Fibroblast of the aortic adventitia (primary cell): ENCODE data around the gene DNM2. TPM values are rescaled to one million over a fixed set of nuclear protein-coding genes. Genes with fewer than 3 reads are reported as not detected.
A peak's percentile ranks its signal among the peaks of the same experiment; 100 is the strongest.

Experiments
- DNase-seq: peaks from one replicate; pipeline ENCODE4 v3.0.0-alpha.2; 2010; ENCODE audit warnings: low read depth
- H3K4me3 ChIP-seq: 2 replicates; pipeline ENCODE4 v1.5.1; 2011; ENCODE audit warnings: low read depth, mild to moderate bottlenecking, control low read depth, low read length, moderate library complexity
- total RNA-seq: library from RNA; depleted of rRNA; stranded (reverse); fragments of >200 nt; gene quantifications from 2 replicates; pipeline ENCODE4 v1.2.3, GENCODE V29; 2012; ENCODE audit warnings: low replicate concordance
- TF ChIP-seq, protein P1 (sequence below): IDR thresholded peaks from 2 replicates; pipeline ENCODE4 v1.5.1; 2011; ENCODE audit warnings: mild to moderate bottlenecking, low read length, control low read depth, inconsistent platforms; ENCODE audit not compliant: insufficient read depth

Gene DNM2
- total RNA-seq, 1 donor: 83.2 TPM

DNA sequence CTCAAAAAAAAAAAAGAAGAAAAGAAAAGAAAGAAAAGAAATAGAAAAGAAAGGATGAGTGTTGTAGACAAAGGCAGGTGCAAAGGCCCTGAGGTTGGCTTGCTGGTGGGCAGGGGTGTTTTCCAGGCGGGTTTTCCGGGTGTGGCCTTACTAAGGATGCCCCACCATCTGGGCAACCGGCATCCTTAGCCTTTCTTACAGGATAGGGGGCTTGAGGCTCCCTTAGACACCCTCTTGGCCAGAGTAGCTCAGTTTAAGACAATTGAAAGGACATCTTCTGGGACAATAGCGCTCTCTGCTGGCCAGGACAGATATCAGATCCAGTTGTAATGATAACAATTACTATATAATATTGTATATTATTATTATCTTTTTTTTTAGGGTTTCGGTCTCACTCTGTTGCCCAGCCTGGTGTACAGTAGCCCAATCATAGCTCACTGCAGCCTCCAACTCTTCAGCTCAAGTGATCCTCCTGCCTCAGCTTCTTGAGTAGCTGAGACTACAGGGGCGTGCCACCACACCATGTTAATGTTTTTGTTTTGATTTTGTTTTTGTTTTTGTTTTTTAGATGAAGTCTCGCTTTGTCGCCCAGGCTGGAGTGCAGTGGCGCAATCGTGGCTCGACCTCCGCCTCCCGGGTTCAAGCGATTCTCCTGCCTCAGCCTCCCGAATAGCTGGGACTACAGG, 18.1 kb upstream of the DNM2 start:
- no peak overlapping the region for H3K4me3 ChIP-seq
- TF ChIP-seq, protein P1, sequence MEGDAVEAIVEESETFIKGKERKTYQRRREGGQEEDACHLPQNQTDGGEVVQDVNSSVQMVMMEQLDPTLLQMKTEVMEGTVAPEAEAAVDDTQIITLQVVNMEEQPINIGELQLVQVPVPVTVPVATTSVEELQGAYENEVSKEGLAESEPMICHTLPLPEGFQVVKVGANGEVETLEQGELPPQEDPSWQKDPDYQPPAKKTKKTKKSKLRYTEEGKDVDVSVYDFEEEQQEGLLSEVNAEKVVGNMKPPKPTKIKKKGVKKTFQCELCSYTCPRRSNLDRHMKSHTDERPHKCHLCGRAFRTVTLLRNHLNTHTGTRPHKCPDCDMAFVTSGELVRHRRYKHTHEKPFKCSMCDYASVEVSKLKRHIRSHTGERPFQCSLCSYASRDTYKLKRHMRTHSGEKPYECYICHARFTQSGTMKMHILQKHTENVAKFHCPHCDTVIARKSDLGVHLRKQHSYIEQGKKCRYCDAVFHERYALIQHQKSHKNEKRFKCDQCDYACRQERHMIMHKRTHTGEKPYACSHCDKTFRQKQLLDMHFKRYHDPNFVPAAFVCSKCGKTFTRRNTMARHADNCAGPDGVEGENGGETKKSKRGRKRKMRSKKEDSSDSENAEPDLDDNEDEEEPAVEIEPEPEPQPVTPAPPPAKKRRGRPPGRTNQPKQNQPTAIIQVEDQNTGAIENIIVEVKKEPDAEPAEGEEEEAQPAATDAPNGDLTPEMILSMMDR: peak; percentile 65
- DNase-seq: peak; percentile 74

DNA sequence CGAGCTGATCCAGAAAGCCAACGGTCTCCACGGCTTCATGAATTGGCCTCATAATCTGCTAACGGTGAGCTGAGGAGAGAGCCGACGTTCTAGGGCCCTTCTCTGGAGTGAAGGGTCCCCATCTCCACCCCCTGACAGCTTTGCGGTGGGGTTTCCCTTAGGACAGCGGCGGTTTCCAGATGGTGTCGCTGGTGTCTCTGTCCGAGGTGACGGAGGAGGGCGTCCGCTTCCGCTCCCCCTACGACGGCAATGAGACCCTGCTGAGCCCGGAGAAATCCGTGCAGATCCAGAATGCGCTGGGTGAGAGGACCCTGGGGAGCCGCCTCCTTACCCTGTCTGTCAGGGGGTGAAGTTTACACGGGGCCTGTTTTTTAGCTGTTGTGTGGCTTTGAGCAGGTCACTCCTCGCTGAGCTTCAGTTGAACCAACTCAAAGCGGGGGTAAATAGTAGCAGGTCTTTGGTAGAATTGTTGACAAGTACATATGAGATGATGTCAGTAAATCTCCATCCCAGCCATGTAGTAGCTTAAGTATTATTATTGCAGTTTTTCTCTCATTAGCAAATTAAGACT, 15.8 kb upstream of the DNM2 start:
- no peak for DNase-seq
- TF ChIP-seq, protein P1: no peak

GRCh38 chr19:10706990-10707389, 10.9 kb upstream of the DNM2 start:
- no peak overlapping the region for H3K4me3 ChIP-seq
- TF ChIP-seq, protein P1: no peak
- DNase-seq: no peak

More for the DNA sequence above, 15.8 kb upstream of the DNM2 start:
- peak overlapping the region; percentile 99 for H3K4me3 ChIP-seq

DNA sequence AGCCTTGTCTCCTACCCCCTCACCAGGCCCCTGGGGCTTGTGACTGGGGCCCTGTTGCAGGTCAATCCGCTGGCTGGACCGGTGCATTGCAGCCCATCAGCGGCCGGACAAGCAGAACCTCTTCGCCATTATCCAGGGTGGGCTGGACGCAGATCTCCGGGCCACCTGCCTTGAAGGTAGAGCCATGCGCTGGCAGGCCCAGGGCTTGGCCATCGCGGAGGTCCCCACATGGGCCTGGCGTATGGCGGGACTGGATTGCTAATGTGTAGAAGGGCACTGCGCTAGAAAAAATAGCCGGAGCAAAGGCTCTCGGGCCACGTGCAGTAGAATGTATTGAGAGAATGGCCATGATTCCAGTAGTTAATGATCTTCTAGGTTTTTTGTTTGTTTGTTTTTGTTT, 10.4 kb upstream of the DNM2 start:
- no peak overlapping the region for H3K4me3 ChIP-seq
- DNase-seq: no peak
- TF ChIP-seq, protein P1: no peak

DNA sequence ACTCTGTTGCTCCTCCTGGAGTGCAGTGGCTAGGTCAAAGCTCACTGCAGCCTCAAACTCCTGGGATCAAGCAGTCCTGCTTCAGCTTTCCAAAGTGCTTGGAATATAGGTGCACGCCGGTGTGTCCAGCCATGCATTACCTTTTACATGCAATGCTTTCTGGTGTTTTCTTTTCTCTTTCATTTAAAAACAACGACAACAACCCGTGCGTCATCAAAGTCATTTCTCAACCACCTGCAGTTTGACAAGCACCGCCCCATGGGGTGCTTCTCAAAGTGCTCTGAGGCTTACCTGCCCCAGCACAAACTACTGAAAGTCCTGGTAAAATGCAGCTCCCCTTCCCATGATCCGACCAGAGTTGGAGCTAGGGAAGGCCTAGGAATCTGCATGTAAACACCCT, 9.6 kb upstream of the DNM2 start:
- TF ChIP-seq, protein P1: no peak
- no peak for DNase-seq
- H3K4me3 ChIP-seq: no peak overlapping the region

DNA sequence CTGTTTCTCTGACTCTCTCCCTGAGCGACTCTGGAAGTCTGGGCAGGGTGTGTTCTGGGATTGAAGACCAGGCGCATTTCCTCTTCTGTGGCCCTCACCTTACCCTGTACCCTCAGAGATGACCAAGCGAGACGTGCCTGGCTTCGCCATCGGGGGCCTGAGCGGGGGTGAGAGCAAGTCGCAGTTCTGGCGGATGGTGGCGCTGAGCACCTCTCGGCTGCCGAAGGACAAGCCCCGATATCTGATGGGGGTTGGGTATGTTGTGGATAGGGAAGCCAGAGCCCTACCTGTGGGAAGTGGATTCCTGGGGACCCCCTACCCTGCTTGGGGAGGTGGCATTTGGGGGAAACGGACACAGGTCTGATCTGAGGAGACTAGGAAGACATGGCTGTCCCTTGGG, 5.8 kb upstream of the DNM2 start:
- TF ChIP-seq, protein P1: no peak
- no peak for DNase-seq
- no peak overlapping the region for H3K4me3 ChIP-seq
